Spleen (tissue), 11 donors: Measurements from ENCODE around the gene VEZT. TPM values are rescaled to one million over a fixed set of nuclear protein-coding genes. Genes with fewer than 3 reads are reported as not detected.

ENCODE experiments used
- DNase-seq: peaks from one replicate; pipeline ENCODE4 v3.0.0-alpha.2; 2020
- H3K27ac ChIP-seq, 8 donors: fragments of 200-600 bp; sonication (generic) in 7 of 8; 1 replicate in 4 of 8; 2 replicates in 4 of 8; pipeline versions ENCODE4 v1.5.0 to v1.8.0; 2016 to 2021; ENCODE audit warnings: inconsistent platforms in 4 of 8, mild to moderate bottlenecking in 4 of 8, moderate library complexity in 1 of 8
- H3K27me3 ChIP-seq, 7 donors: fragments of 200-600 bp; sonication (generic) in 6 of 7; replicated peaks in 1 of 7; 1 replicate in 4 of 7; 2 replicates in 3 of 7; pipeline versions ENCODE4 v1.5.0 to v1.8.0; 2016 to 2021; ENCODE audit warnings: inconsistent platforms in 3 of 7, mild to moderate bottlenecking in 1 of 7
- H3K36me3 ChIP-seq, 6 donors: fragments of 200-600 bp; sonication (generic) in 5 of 6; 1 replicate in 4 of 6; 2 replicates in 2 of 6; pipeline versions ENCODE4 v1.5.0 to v1.8.0; 2016 to 2021; ENCODE audit warnings: inconsistent platforms in 2 of 6
- H3K4me1 ChIP-seq, 6 donors: fragments of 200-600 bp; sonication (generic) in 5 of 6; 1 replicate in 3 of 6; 2 replicates in 3 of 6; pipeline versions ENCODE4 v1.5.0 to v1.8.0; 2016 to 2021; ENCODE audit warnings: inconsistent platforms in 3 of 6
- H3K4me3 ChIP-seq, 8 donors: fragments of 200-600 bp; sonication (generic) in 7 of 8; 1 replicate in 4 of 8; 2 replicates in 4 of 8; pipeline versions ENCODE4 v1.5.0 to v1.8.0; 2016 to 2021; ENCODE audit warnings: inconsistent platforms in 4 of 8, mild to moderate bottlenecking in 4 of 8, moderate library complexity in 2 of 8
- H3K9me3 ChIP-seq, 8 donors: fragments of 200-600 bp; sonication (generic) in 7 of 8; 1 replicate in 4 of 8; 2 replicates in 4 of 8; pipeline versions ENCODE4 v1.5.0 to v1.8.0; 2016 to 2021; ENCODE audit warnings: inconsistent platforms in 4 of 8
- POLR2A ChIP-seq, 3 donors: fragments of 450-650 bp; IDR thresholded peaks; one replicate each; pipeline ENCODE4 v1.5.1; 2017; ENCODE audit warnings: antibody characterized with exemption in 3 of 3, mild to moderate bottlenecking in 1 of 3
- POLR2AphosphoS5 ChIP-seq, 3 donors: sonication (generic); formaldehyde crosslinking; IDR thresholded peaks; one replicate each; pipeline ENCODE4 v1.5.1; 2017; ENCODE audit warnings: antibody characterized with exemption in 3 of 3
- WGBS, 5 donors: extraction: QIAGEN DNeasy Blood & Tissue Kit in 3 of 5; methylation state at CpG; one replicate each; pipeline versions ENCODE4 v1.1.5 to v1.1.7; 2013 to 2018; 5-methylcytosine and 5-hydroxymethylcytosine counted together
- intact Hi-C: fragments of 100-400 bp; cut with DNase I; formaldehyde crosslinking; loops from one replicate; pipeline ENCODE4 v1.15.0; 2023; ENCODE audit warnings: low total_unique reads
- polyA plus RNA-seq, 3 donors: library from polyadenylated mRNA; stranded (reverse); fragments of 200-250 nt; gene quantifications; one replicate each; pipeline ENCODE4 v1.2.1, GENCODE V29; 2013
- total RNA-seq, 7 donors: library from RNA; depleted of rRNA in 3 of 7; stranded (reverse); fragments of >200 nt in 3 of 7; fragmentation: NEBNext Ultra II Directional in 4 of 7; extraction: Animal tissue kit (Norgen Biotek cat#: 25700) in 4 of 7; gene quantifications; one replicate each; pipeline versions ENCODE4 v1.1.0 to v1.2.1, GENCODE V29; 2016 to 2021
- TF ChIP-seq, protein P1 (sequence below), 11 experiments: fragments of 200-600 bp in 7 of 11; fragments of 450-650 bp in 4 of 11; sonication (generic) in 4 of 11; IDR thresholded peaks in 8 of 11; conservative IDR thresholded peaks in 3 of 11; 1 replicate in 7 of 11; 2 replicates in 4 of 11; pipeline versions ENCODE4 v1.4.0 to v1.8.0; 2016 to 2021; ENCODE audit warnings: antibody characterized with exemption in 11 of 11, inconsistent platforms in 4 of 11, mild to moderate bottlenecking in 1 of 11
- donor health status: healthy with polysubstance abuse.
- donor health status: DM: no; HTN: no; CAD: no; lungs with moderate emphysema.
- donor health status: DM: no; HTN: no; CAD: no.
- donor health status: Bipolar disorder and iron deficiency.
- donor health status: healthy.
- donor health status: DM: no; HTN: no; CAD: no.
- donor health status: DM: yes; HTN: yes; CAD: no.

VEZT gene
- total and polyA plus RNA-seq, 10 donors = 17.0 to 64.3 (median 44.8) TPM

DNA sequence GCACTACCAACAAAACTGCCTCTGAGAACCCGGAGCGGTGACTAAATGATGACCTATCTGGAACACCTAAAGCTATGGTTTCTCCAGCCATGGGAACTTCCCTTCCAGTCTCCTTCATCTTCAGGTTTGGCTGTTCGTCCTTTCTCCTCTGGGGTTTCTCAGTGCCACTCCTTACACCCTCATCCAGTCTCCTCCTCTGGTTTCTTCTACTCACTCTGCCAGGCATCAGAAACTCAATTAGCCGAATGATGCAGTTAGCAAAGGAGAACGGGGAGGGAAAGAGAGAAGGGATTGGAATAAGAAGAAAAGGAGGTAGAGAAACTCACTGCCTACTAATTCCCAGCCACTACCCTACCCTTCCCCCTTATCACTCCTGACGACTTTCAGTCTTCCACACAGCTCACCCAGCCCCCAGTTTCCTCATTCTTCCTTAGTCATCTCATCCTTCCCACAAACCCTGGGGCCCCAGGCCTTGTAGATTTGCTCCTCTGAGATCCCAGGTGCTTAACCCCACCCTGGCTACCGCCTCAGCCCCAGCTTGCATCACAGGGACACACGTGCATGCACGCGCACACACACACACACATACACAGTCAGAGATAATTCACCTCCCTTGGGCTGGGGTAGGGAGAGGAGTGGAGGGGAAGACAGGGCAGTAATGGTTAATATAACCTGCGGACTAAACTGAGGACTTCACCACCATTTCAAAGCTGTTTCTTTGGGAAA is 13.3 kb upstream of the VEZT start:
- no peak for DNase-seq
- H3K27me3 ChIP-seq = no peaks in the 10 kb centered on the region
- 58 to 68% (median 67%) methylated on average over 11 of the region's 11 CpGs for WGBS, 5 donors
- intact Hi-C loops = no loop called here
- H3K4me3 ChIP-seq = no peak overlapping the region
- H3K36me3 ChIP-seq = no peaks in the 10 kb centered on the region
- peaks cover 8 to 53% (median 28%) of the 10 kb centered on the region in 6 donors for H3K4me1 ChIP-seq
- TF ChIP-seq POLR2A (IDR thresholded peaks at IDR 0.05) (no peak), POLR2AphosphoS5 (IDR thresholded peaks at IDR 0.05) (no peak)
- TF ChIP-seq, protein P1, sequence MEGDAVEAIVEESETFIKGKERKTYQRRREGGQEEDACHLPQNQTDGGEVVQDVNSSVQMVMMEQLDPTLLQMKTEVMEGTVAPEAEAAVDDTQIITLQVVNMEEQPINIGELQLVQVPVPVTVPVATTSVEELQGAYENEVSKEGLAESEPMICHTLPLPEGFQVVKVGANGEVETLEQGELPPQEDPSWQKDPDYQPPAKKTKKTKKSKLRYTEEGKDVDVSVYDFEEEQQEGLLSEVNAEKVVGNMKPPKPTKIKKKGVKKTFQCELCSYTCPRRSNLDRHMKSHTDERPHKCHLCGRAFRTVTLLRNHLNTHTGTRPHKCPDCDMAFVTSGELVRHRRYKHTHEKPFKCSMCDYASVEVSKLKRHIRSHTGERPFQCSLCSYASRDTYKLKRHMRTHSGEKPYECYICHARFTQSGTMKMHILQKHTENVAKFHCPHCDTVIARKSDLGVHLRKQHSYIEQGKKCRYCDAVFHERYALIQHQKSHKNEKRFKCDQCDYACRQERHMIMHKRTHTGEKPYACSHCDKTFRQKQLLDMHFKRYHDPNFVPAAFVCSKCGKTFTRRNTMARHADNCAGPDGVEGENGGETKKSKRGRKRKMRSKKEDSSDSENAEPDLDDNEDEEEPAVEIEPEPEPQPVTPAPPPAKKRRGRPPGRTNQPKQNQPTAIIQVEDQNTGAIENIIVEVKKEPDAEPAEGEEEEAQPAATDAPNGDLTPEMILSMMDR (IDR thresholded peaks at IDR 0.05 in 8 of 11, conservative IDR thresholded peaks at IDR 0.05 in 3 of 11) = no peak
- H3K9me3 ChIP-seq = no peaks in the 10 kb centered on the region
- peak overlapping the region in 5 of 8 donors; percentile 32 to 74 (median 67) for H3K27ac ChIP-seq

DNA sequence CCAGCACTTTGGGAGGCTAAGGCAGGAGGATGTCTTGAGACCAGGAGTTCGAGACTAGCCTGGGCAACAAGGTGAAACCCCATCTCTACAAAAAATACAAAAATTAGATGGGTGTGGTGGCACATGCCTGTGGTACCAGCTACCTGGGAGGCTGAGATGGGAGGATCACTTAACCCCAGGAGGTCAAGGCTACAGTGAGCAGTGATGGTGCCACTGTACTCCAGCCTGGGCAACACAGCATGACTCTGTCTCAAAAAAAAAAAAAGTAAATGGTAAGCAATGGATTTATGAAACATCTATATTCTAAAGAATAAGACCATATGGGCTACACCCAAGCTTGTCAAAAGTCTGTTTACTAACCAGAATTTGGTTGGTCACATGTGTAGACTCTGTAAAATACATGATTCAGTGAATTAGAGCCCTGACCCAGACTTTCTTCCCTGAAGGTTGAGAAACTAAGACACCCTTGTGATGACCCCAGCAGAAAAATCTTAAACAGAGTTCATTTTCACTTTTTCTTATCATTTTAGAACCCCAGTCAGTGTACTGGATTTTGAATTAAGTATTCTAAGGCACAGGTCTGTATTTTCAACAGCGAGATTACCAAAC is 12.5 kb upstream of the VEZT start:
- 91 to 98% (median 93%) methylated on average over 2 of the region's 2 CpGs for WGBS, 5 donors
- no peaks in the 10 kb centered on the region for H3K27me3 ChIP-seq
- intact Hi-C loops = no loop called here

DNA sequence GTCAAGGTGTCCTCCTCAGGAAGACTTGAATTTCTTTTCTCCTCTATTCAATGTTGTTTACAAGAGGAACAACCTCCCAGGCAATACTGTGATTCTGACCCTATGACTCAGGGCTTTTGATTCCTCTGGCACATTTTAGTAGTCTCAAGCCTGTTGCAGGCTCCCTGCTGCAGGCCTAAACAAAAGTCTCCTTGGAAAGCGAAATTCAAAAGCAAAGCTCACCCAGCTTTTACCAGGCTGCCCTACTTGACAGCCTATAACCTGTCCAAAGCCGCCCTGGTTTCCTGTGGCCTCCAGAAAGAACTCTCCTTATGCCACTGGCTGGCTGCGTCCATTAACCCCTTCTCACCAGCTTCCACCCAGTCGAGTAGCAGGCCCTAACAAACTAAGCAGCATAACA is 11.9 kb upstream of the VEZT start:
- no peaks in the 10 kb centered on the region for H3K9me3 ChIP-seq
- TF ChIP-seq POLR2AphosphoS5 (IDR thresholded peaks at IDR 0.05) (no peak), POLR2A (IDR thresholded peaks at IDR 0.05) (no peak)
- H3K4me1 ChIP-seq = peaks cover 8 to 51% (median 28%) of the 10 kb centered on the region in 6 donors
- DNase-seq = no peak
- H3K4me3 ChIP-seq = no peak overlapping the region
- intact Hi-C loops = no loop called here
- no peaks in the 10 kb centered on the region for H3K27me3 ChIP-seq
- no peaks in the 10 kb centered on the region for H3K36me3 ChIP-seq
- H3K27ac ChIP-seq = peak overlapping the region in 6 of 8 donors; percentile 47 to 74 (median 63)
- 30 to 43% (median 34%) methylated on average over 4 of the region's 4 CpGs for WGBS, 5 donors

More for the DNA sequence above, 12.5 kb upstream of the VEZT start:
- H3K4me1 ChIP-seq = peaks cover 8 to 53% (median 28%) of the 10 kb centered on the region in 6 donors
- peak overlapping the region in 5 of 8 donors; percentile 50 to 74 (median 67) for H3K27ac ChIP-seq
- no peak overlapping the region for H3K4me3 ChIP-seq
- TF ChIP-seq, protein P1 (IDR thresholded peaks at IDR 0.05 in 8 of 11, conservative IDR thresholded peaks at IDR 0.05 in 3 of 11) = no peak
- TF ChIP-seq POLR2AphosphoS5 (IDR thresholded peaks at IDR 0.05) = no peak
- no peak for TF ChIP-seq POLR2A (IDR thresholded peaks at IDR 0.05)
- DNase-seq = no peak
- H3K36me3 ChIP-seq = no peaks in the 10 kb centered on the region
- H3K9me3 ChIP-seq = no peaks in the 10 kb centered on the region

DNA sequence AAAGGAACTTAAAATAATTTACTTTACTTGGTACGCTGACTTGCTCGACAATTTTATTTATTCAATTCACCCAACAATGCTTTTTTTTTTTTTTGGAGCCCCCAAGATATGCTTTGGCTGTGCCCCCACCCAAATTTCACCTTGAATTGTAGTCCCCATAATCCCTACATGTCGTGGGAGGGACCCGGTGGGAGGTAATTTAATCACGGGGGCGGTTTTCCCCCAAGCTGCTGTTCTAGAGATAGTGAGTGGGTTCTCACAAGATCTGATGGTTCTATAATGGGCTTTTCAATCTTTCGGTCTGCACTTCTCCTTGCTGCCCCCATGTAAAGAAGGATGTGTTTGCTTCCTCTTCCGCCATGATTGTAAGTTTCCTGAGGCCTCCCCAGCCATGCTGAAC is 10.7 kb upstream of the VEZT start:
- Histone ChIP-seq H3K36me3 (no peaks in the 10 kb centered on the region), H3K9me3 (no peaks in the 10 kb centered on the region), H3K27ac (peak overlapping the region in 4 of 8 donors; percentile 59 to 74 (median 70)), H3K27me3 (no peaks in the 10 kb centered on the region), H3K4me3 (no peak overlapping the region), H3K4me1 (peaks cover 8 to 42% (median 28%) of the 10 kb centered on the region in 6 donors)
- 87 to 93% (median 92%) methylated on average over 8 of the region's 8 CpGs for WGBS, 5 donors
- no peak for DNase-seq
- intact Hi-C loops = no loop called here
- TF ChIP-seq, protein P1 (IDR thresholded peaks at IDR 0.05 in 8 of 11, conservative IDR thresholded peaks at IDR 0.05 in 3 of 11) = no peak
- no peak for TF ChIP-seq POLR2AphosphoS5 (IDR thresholded peaks at IDR 0.05)
- TF ChIP-seq POLR2A (IDR thresholded peaks at IDR 0.05) = no peak
